ENCODE measurements around the gene PHAX. TPM values are rescaled to one million over a fixed set of nuclear protein-coding genes. Genes with fewer than 3 reads are reported as not detected.
"Not testable (repeated sequence)": the region's sequence is repeated elsewhere in the genome, so short reads cannot be mapped to it uniquely, and the experiment has no call there.

Gene PHAX
- total and polyA plus RNA-seq, 10 of the 15 experiments (the other 5 are each of a cell fraction or from before 2014, with no cell fraction given) = 28.2 to 88.7 (median 60.3) TPM

- DNase-seq (ENCODE audit: low read depth, low spot score); H3K4me2 ChIP-seq (ENCODE audit: control insufficient read depth, insufficient read depth); H4K20me1 ChIP-seq (ENCODE audit: control insufficient read depth, insufficient read depth); H3K27me3 ChIP-seq (replicated peaks in 1 of 2; ENCODE audit: control insufficient read depth in 2 of 2, insufficient read depth in 2 of 2, low read length in 1 of 2); H3K4me3 ChIP-seq; RAD21 ChIA-PET (ENCODE audit: unreplicated experiment); H3K27ac ChIP-seq (ENCODE audit: control insufficient read depth, insufficient read depth); ATAC-seq; FAIRE-seq; H3K9me3 ChIP-seq (replicated peaks; ENCODE audit: control insufficient read depth, insufficient read depth, low read length); H3K79me2 ChIP-seq (ENCODE audit: control insufficient read depth, insufficient read depth, low read length); H3K4me1 ChIP-seq (ENCODE audit: control insufficient read depth, insufficient read depth, low read length); H3K36me3 ChIP-seq (ENCODE audit: control insufficient read depth in 2 of 2, insufficient read depth in 2 of 2, low read length in 1 of 2); H2AFZ ChIP-seq (ENCODE audit: control insufficient read depth, low read depth, low read length); BruUV-seq (replicated peaks); H3K9ac ChIP-seq (ENCODE audit: control insufficient read depth, insufficient read depth, low read length); POLR2A ChIA-PET: not testable (repeated sequence)
- SMC1A ChIA-PET (ENCODE audit: uncharacterized antibody, unreplicated experiment) = interaction anchor here (0.8 to 1.1 kb wide), 3 partner anchors 16 to 185 kb away, joined by 3 read pairs; no protein-coding TSS in a partner anchor
- in situ Hi-C loops (cut with MboI) = loop anchor here (10.0 kb wide), 1 partner anchor 845 kb away; no protein-coding TSS in a partner anchor
- intact Hi-C loops (cut with micrococcal nuclease; ENCODE audit: unreplicated experiment) = loop anchor here (10.0 kb wide), 1 partner anchor 395 kb away; no protein-coding TSS in a partner anchor
- CTCF ChIA-PET = interaction anchor here (0.8 kb wide), 1 partner anchor 9 kb away, joined by 3 read pairs; no protein-coding TSS in a partner anchor
- 40% methylated on average over 6 of the region's 6 CpGs for WGBS (ENCODE audit: insufficient coverage, insufficient replicate concordance, low lambda C conversion rate, missing lambda C conversion rate)
These were observed 49.0 kb downstream of the PHAX start for GRCh38 chr5:126649709-126650108.

DNA sequence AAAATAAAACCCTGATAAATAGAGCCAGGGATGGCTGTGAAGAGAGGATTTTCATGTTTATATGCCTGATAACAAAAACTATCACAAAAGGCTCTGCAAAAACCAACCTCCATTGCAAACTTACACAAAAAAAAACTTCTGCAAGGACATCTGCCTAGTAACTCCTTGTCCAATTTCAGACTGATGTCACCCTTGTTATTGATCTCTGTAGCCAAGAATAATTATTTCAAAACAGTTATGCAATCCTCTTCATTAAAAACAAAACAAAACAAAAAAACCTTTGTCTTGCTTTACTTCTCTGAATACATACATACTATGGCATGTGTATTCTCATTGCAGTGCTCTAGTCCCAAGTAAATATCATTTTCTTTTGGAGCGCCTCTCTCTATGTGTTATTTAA is 49.7 kb downstream of the PHAX start:
- SMC1A ChIA-PET (ENCODE audit: uncharacterized antibody, unreplicated experiment) = interaction anchor here (0.8 to 2.1 kb wide), 4 partner anchors 9 to 185 kb away, joined by 3 to 4 read pairs (median 4); no protein-coding TSS in a partner anchor
- H3K27ac ChIP-seq (ENCODE audit: control insufficient read depth, insufficient read depth) = no peak overlapping the region

More for the DNA sequence above, 49.7 kb downstream of the PHAX start:
- DNase-seq (ENCODE audit: low read depth, low spot score) (no peak), FAIRE-seq (no peak), ATAC-seq (no peak)
- BruUV-seq (replicated peaks) = no TSS peak
- 100% methylated on average over 1 of the region's 1 CpG for WGBS (ENCODE audit: insufficient coverage, insufficient replicate concordance, low lambda C conversion rate, missing lambda C conversion rate)
- Histone ChIP-seq H3K36me3 (ENCODE audit: control insufficient read depth in 2 of 2, insufficient read depth in 2 of 2, low read length in 1 of 2) (no peaks in the 10 kb centered on the region), H3K27me3 (replicated peaks in 1 of 2; ENCODE audit: control insufficient read depth in 2 of 2, insufficient read depth in 2 of 2, low read length in 1 of 2) (no peaks in the 10 kb centered on the region), H3K9me3 (replicated peaks; ENCODE audit: control insufficient read depth, insufficient read depth, low read length) (no peaks in the 10 kb centered on the region; the same call in 2 of the 3 replicates), H2AFZ (ENCODE audit: control insufficient read depth, low read depth, low read length) (no peak overlapping the region), H3K79me2 (ENCODE audit: control insufficient read depth, insufficient read depth, low read length) (no peaks in the 10 kb centered on the region), H3K4me1 (ENCODE audit: control insufficient read depth, insufficient read depth, low read length) (no peaks in the 10 kb centered on the region), H4K20me1 (ENCODE audit: control insufficient read depth, insufficient read depth) (no peaks in the 10 kb centered on the region), H3K4me3 (no peak overlapping the region), H3K9ac (ENCODE audit: control insufficient read depth, insufficient read depth, low read length) (no peak overlapping the region), H3K4me2 (ENCODE audit: control insufficient read depth, insufficient read depth) (no peak overlapping the region)
- intact Hi-C loops (cut with micrococcal nuclease; ENCODE audit: unreplicated experiment) (loop anchor here (10.0 kb wide), 1 partner anchor 394 kb away; no protein-coding TSS in a partner anchor), in situ Hi-C loops (cut with MboI) (loop anchor here (10.0 kb wide), 1 partner anchor 844 kb away; no protein-coding TSS in a partner anchor)
- no peak for TF ChIP-seq NBN (IDR thresholded peaks at IDR 0.05)
- no peak for TF ChIP-seq EP300 (IDR thresholded peaks at IDR 0.05; ENCODE audit: borderline replicate concordance in 1 of 2, control insufficient read depth in 1 of 2, low read depth in 2 of 2, low read length in 2 of 2)
- ChIA-PET RAD21 (ENCODE audit: unreplicated experiment) (interaction anchor here (1.3 kb wide), 1 partner anchor 25 kb away, joined by 4 read pairs; no protein-coding TSS in a partner anchor), CTCF (interaction anchor here (1.0 to 1.2 kb wide), 2 partner anchors 128 to 152 kb away, joined by 3 read pairs; no protein-coding TSS in a partner anchor), POLR2A (no interaction called here)

All from GM12878 (cell line).